ENCODE results near the gene BAIAP2. TPM values are rescaled to one million over a fixed set of nuclear protein-coding genes. Genes with fewer than 3 reads are reported as not detected.

Gene BAIAP2
- total and polyA plus RNA-seq, 2 donors from 2014 or later = 44.5 to 45.8 TPM

- Histone ChIP-seq H3K4me1 (ENCODE audit: control insufficient read depth in 2 of 3, insufficient read depth in 2 of 3, low read depth in 1 of 3, low read length in 3 of 3) (peaks cover 0 to 56% (median 26%) of the 10 kb centered on the region in 3 donors), H3K27ac (ENCODE audit: low read depth in 2 of 2, low read length in 2 of 2) (peak overlapping the region; percentile 73 to 74), H3K27me3 (ENCODE audit: control insufficient read depth, insufficient read depth, low read length) (no peaks in the 10 kb centered on the region), H3K36me3 (ENCODE audit: control insufficient read depth in 2 of 3, insufficient read depth in 3 of 3, low read length in 3 of 3) (peaks cover 0 to 4% (median 0%) of the 10 kb centered on the region in 3 donors), H3K4me3 (ENCODE audit: low read length in 3 of 3) (peak overlapping the region in 2 of 3 donors; percentile 75 to 82), H3K9ac (ENCODE audit: low read length in 3 of 3) (peak overlapping the region in 2 of 3 donors; percentile 54 to 62), H3K9me3 (ENCODE audit: control insufficient read depth in 2 of 3, insufficient read depth in 1 of 3, low read length in 3 of 3) (no peaks in the 10 kb centered on the region)
- FAIRE-seq = no peak
- intact Hi-C loops (cut with DNase I) = no loop called here
- DNase-seq = peak in 4 of 5 donors; percentile 58 to 91 (median 66)
- TF ChIP-seq, protein P1, sequence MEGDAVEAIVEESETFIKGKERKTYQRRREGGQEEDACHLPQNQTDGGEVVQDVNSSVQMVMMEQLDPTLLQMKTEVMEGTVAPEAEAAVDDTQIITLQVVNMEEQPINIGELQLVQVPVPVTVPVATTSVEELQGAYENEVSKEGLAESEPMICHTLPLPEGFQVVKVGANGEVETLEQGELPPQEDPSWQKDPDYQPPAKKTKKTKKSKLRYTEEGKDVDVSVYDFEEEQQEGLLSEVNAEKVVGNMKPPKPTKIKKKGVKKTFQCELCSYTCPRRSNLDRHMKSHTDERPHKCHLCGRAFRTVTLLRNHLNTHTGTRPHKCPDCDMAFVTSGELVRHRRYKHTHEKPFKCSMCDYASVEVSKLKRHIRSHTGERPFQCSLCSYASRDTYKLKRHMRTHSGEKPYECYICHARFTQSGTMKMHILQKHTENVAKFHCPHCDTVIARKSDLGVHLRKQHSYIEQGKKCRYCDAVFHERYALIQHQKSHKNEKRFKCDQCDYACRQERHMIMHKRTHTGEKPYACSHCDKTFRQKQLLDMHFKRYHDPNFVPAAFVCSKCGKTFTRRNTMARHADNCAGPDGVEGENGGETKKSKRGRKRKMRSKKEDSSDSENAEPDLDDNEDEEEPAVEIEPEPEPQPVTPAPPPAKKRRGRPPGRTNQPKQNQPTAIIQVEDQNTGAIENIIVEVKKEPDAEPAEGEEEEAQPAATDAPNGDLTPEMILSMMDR (IDR thresholded peaks at IDR 0.05; ENCODE audit: borderline replicate concordance, extremely low read depth, insufficient read depth) = no peak
Observed at GRCh38 chr17:81037026-81037797, 2.3 kb downstream of the BAIAP2 start.

- Histone ChIP-seq H3K9me3 (ENCODE audit: control insufficient read depth in 2 of 3, insufficient read depth in 1 of 3, low read length in 3 of 3) (no peaks in the 10 kb centered on the region), H3K36me3 (ENCODE audit: control insufficient read depth in 2 of 3, insufficient read depth in 3 of 3, low read length in 3 of 3) (no peaks in the 10 kb centered on the region), H3K4me3 (ENCODE audit: low read length in 3 of 3) (peak overlapping the region in 2 of 3 donors; percentile 75 to 82), H3K27ac (ENCODE audit: low read depth in 2 of 2, low read length in 2 of 2) (peak overlapping the region; percentile 73 to 74), H3K27me3 (ENCODE audit: control insufficient read depth, insufficient read depth, low read length) (no peaks in the 10 kb centered on the region), H3K4me1 (ENCODE audit: control insufficient read depth in 2 of 3, insufficient read depth in 2 of 3, low read depth in 1 of 3, low read length in 3 of 3) (peaks cover 0 to 56% (median 32%) of the 10 kb centered on the region in 3 donors), H3K9ac (ENCODE audit: low read length in 3 of 3) (peak overlapping the region in 1 of 3 donors; percentile 62)
- no peak for FAIRE-seq
- TF ChIP-seq, protein P1 (IDR thresholded peaks at IDR 0.05; ENCODE audit: borderline replicate concordance, extremely low read depth, insufficient read depth) = no peak
- intact Hi-C loops (cut with DNase I) = no loop called here
- DNase-seq = peak in 2 of 5 donors; percentile 62 to 86
Observed at GRCh38 chr17:81037798-81038733, 3.1 kb downstream of the BAIAP2 start.

DNA sequence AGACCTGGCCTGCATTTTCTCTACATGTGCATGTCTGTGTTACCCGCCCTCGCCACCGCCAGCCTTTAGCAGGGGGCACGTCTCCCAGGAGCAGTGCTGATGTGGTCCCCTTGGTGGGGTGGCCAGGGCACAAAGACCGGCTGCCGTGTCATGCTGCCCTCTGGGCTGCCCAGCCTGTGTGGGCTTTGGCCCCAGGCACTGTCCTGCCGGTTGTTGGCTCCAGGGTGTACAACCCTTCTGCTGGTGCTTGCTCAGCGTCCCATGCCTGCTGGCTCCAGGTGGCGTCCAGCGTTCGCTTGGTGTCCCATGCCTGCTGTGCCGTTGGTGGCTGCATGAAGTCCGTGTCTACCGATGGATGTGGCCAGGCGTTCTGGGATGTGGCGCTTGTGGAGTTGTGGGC is 4.1 kb downstream of the BAIAP2 start:
- no peaks in the 10 kb centered on the region for H3K36me3 ChIP-seq (ENCODE audit: control insufficient read depth in 2 of 3, insufficient read depth in 3 of 3, low read length in 3 of 3)
- H3K9me3 ChIP-seq (ENCODE audit: control insufficient read depth in 2 of 3, insufficient read depth in 1 of 3, low read length in 3 of 3) = no peaks in the 10 kb centered on the region
- H3K4me3 ChIP-seq (ENCODE audit: low read length in 3 of 3) = peak overlapping the region in 1 of 3 donors; percentile 75
- intact Hi-C loops (cut with DNase I) = no loop called here
- peaks cover 0 to 59% (median 42%) of the 10 kb centered on the region in 3 donors for H3K4me1 ChIP-seq (ENCODE audit: control insufficient read depth in 2 of 3, insufficient read depth in 2 of 3, low read depth in 1 of 3, low read length in 3 of 3)
- FAIRE-seq (no peak), DNase-seq (no peak)
- no peak overlapping the region for H3K9ac ChIP-seq (ENCODE audit: low read length in 3 of 3)
- no peak overlapping the region for H3K27ac ChIP-seq (ENCODE audit: low read depth in 2 of 2, low read length in 2 of 2)
- TF ChIP-seq, protein P1 (IDR thresholded peaks at IDR 0.05; ENCODE audit: borderline replicate concordance, extremely low read depth, insufficient read depth) = no peak
- no peaks in the 10 kb centered on the region for H3K27me3 ChIP-seq (ENCODE audit: control insufficient read depth, insufficient read depth, low read length)

Data from kidney (tissue), 14 donors.